Measurements from ENCODE around the gene TEX30. TPM values are rescaled to one million over a fixed set of nuclear protein-coding genes. Genes with fewer than 3 reads are reported as not detected.

TEX30 gene
- total RNA-seq, 1 experiment from 2014 or later: 8.9 TPM

DNA sequence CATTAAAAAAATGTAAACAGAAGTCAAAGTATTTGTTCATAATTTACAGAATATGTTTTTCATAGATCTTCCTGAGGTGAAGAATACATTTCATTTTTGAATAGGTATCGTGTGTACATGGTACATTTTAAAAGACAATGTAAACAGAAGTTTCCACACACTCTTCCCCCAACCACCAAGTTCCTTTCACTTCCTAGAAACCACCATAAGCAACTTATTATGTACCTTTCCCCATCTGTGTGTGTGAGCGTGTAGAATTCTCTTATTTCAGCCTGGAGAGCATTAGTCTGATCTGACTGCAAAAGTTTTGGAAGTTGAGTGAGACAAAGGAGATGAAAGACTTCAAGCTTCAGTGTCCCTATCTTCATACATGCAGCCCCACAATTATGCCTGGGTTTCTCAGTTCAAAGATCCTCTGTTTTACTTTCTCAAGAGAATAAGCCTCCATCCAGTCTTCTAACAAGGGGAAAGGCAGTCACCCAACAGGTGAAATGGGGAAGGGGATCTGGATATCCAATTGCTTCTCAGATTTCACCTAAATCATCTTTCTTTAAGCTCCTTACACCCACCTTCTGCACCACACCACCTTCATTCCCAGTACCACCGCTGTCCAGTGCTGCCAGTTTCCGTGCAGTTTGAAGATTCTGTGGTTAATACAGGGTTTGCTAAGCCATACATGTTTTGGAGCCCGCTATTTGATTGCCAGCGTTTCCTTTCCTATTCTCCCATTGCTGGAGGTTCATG lies 2.1 kb downstream of the TEX30 start (continued):
- TF ChIP-seq, protein P1, sequence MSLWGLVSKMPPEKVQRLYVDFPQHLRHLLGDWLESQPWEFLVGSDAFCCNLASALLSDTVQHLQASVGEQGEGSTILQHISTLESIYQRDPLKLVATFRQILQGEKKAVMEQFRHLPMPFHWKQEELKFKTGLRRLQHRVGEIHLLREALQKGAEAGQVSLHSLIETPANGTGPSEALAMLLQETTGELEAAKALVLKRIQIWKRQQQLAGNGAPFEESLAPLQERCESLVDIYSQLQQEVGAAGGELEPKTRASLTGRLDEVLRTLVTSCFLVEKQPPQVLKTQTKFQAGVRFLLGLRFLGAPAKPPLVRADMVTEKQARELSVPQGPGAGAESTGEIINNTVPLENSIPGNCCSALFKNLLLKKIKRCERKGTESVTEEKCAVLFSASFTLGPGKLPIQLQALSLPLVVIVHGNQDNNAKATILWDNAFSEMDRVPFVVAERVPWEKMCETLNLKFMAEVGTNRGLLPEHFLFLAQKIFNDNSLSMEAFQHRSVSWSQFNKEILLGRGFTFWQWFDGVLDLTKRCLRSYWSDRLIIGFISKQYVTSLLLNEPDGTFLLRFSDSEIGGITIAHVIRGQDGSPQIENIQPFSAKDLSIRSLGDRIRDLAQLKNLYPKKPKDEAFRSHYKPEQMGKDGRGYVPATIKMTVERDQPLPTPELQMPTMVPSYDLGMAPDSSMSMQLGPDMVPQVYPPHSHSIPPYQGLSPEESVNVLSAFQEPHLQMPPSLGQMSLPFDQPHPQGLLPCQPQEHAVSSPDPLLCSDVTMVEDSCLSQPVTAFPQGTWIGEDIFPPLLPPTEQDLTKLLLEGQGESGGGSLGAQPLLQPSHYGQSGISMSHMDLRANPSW (CRISPR knock-in tag; conservative IDR thresholded peaks at IDR 0.05; ENCODE audit: low read depth): no peak

DNA sequence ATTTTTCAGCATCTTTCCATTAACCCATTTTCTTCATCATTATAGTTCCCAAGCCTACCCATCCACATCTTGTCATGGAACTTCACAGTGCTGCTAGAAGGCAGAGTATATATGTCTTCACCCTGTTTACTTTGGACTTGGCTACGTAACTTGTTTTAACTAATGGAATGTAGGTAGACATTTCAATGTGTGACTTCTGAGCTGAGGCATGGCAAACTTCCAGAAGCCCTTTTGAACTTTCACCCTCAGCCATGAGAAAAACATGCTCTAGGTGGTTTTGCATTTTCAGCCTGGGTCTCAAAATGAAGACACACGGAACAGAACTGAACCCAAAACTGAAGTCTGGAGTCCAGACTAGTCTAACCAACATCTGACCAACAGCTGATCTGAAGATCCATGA lies 3.2 kb downstream of the TEX30 start:
- ChIA-PET POLR2A (no interaction called here), CTCF (no interaction called here)
- peaks cover 25% of the 10 kb centered on the region for H3K27me3 Mint-ChIP-seq (ENCODE audit: low read depth)
- H3K36me3 Mint-ChIP-seq: no peaks in the 10 kb centered on the region
- peaks cover 7% of the 10 kb centered on the region for H3K4me1 Mint-ChIP-seq
- DNase-seq (ENCODE audit: low spot score): no peak
- no peak for TF ChIP-seq NFATC4 (CRISPR knock-in tag; IDR thresholded peaks at IDR 0.05)
- TF ChIP-seq, protein P2, sequence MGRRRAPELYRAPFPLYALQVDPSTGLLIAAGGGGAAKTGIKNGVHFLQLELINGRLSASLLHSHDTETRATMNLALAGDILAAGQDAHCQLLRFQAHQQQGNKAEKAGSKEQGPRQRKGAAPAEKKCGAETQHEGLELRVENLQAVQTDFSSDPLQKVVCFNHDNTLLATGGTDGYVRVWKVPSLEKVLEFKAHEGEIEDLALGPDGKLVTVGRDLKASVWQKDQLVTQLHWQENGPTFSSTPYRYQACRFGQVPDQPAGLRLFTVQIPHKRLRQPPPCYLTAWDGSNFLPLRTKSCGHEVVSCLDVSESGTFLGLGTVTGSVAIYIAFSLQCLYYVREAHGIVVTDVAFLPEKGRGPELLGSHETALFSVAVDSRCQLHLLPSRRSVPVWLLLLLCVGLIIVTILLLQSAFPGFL (CRISPR knock-in tag; IDR thresholded peaks at IDR 0.05; ENCODE audit: borderline replicate concordance): no peak
- no peak for TF ChIP-seq JUN (CRISPR knock-in tag; IDR thresholded peaks at IDR 0.05)
- no peak for TF ChIP-seq CBFB (CRISPR knock-in tag; IDR thresholded peaks at IDR 0.05; ENCODE audit: low read depth)
- no peak for TF ChIP-seq GTF2I (CRISPR knock-in tag; conservative IDR thresholded peaks at IDR 0.05)
- no peak for TF ChIP-seq SMAD4 (CRISPR knock-in tag; IDR thresholded peaks at IDR 0.05)
- TF ChIP-seq, protein P3, sequence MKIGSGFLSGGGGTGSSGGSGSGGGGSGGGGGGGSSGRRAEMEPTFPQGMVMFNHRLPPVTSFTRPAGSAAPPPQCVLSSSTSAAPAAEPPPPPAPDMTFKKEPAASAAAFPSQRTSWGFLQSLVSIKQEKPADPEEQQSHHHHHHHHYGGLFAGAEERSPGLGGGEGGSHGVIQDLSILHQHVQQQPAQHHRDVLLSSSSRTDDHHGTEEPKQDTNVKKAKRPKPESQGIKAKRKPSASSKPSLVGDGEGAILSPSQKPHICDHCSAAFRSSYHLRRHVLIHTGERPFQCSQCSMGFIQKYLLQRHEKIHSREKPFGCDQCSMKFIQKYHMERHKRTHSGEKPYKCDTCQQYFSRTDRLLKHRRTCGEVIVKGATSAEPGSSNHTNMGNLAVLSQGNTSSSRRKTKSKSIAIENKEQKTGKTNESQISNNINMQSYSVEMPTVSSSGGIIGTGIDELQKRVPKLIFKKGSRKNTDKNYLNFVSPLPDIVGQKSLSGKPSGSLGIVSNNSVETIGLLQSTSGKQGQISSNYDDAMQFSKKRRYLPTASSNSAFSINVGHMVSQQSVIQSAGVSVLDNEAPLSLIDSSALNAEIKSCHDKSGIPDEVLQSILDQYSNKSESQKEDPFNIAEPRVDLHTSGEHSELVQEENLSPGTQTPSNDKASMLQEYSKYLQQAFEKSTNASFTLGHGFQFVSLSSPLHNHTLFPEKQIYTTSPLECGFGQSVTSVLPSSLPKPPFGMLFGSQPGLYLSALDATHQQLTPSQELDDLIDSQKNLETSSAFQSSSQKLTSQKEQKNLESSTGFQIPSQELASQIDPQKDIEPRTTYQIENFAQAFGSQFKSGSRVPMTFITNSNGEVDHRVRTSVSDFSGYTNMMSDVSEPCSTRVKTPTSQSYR (CRISPR knock-in tag; IDR thresholded peaks at IDR 0.05): no peak
- no peak for TF ChIP-seq ETV6 (CRISPR knock-in tag; IDR thresholded peaks at IDR 0.05)
- no peak for TF ChIP-seq OVOL2 (CRISPR knock-in tag; IDR thresholded peaks at IDR 0.05; ENCODE audit: borderline replicate concordance)
- no peak overlapping the region for H3K27ac Mint-ChIP-seq
- ATAC-seq: no peak
- no peak overlapping the region for H3K4me3 Mint-ChIP-seq
- no peaks in the 10 kb centered on the region for H3K9me3 Mint-ChIP-seq

DNA sequence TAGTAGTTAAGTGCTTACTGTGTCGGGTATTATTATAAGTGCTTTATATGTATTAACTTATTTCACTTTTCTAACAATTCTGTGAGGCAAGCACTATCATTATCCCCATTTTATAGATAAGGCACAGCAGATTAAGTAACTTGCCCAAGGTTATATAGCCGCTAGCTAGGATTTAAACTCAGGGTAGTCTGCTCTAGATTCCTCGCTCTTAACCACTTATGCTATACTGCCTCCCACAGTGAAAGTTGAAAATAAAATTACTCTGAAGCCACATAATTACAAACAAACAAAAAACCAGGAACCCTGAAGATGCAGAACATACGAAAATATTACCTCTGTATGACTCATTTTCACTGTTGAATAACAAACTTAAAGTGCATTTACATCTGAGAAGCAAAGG lies 3.9 kb downstream of the TEX30 start:
- H3K4me3 Mint-ChIP-seq: no peak overlapping the region
- DNase-seq (ENCODE audit: low spot score) (no peak), ATAC-seq (no peak)
- POLR2A ChIA-PET: no interaction called here
- no peaks in the 10 kb centered on the region for H3K36me3 Mint-ChIP-seq
- H3K27ac Mint-ChIP-seq: no peak overlapping the region
- H3K9me3 Mint-ChIP-seq: no peaks in the 10 kb centered on the region
- peaks cover 22% of the 10 kb centered on the region for H3K27me3 Mint-ChIP-seq (ENCODE audit: low read depth)
- CTCF ChIA-PET: interaction anchor here (0.9 kb wide), 1 partner anchor 101 kb away, joined by 3 read pairs; no protein-coding TSS in a partner anchor
- H3K4me1 Mint-ChIP-seq: peaks cover 7% of the 10 kb centered on the region
- no peak for TF ChIP-seq SP1 (CRISPR knock-in tag; conservative IDR thresholded peaks at IDR 0.05)
- TF ChIP-seq GTF2I (CRISPR knock-in tag; conservative IDR thresholded peaks at IDR 0.05): no peak
- TF ChIP-seq JUN (CRISPR knock-in tag; IDR thresholded peaks at IDR 0.05): no peak
- TF ChIP-seq MXD4 (CRISPR knock-in tag; IDR thresholded peaks at IDR 0.05; ENCODE audit: borderline replicate concordance): no peak
- TF ChIP-seq, protein P4, sequence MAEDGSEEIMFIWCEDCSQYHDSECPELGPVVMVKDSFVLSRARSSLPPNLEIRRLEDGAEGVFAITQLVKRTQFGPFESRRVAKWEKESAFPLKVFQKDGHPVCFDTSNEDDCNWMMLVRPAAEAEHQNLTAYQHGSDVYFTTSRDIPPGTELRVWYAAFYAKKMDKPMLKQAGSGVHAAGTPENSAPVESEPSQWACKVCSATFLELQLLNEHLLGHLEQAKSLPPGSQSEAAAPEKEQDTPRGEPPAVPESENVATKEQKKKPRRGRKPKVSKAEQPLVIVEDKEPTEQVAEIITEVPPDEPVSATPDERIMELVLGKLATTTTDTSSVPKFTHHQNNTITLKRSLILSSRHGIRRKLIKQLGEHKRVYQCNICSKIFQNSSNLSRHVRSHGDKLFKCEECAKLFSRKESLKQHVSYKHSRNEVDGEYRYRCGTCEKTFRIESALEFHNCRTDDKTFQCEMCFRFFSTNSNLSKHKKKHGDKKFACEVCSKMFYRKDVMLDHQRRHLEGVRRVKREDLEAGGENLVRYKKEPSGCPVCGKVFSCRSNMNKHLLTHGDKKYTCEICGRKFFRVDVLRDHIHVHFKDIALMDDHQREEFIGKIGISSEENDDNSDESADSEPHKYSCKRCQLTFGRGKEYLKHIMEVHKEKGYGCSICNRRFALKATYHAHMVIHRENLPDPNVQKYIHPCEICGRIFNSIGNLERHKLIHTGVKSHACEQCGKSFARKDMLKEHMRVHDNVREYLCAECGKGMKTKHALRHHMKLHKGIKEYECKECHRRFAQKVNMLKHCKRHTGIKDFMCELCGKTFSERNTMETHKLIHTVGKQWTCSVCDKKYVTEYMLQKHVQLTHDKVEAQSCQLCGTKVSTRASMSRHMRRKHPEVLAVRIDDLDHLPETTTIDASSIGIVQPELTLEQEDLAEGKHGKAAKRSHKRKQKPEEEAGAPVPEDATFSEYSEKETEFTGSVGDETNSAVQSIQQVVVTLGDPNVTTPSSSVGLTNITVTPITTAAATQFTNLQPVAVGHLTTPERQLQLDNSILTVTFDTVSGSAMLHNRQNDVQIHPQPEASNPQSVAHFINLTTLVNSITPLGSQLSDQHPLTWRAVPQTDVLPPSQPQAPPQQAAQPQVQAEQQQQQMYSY (CRISPR knock-in tag; IDR thresholded peaks at IDR 0.05): no peak
- TF ChIP-seq, protein P5, sequence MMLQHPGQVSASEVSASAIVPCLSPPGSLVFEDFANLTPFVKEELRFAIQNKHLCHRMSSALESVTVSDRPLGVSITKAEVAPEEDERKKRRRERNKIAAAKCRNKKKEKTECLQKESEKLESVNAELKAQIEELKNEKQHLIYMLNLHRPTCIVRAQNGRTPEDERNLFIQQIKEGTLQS (CRISPR knock-in tag; conservative IDR thresholded peaks at IDR 0.05): no peak
- TF ChIP-seq, protein P6, sequence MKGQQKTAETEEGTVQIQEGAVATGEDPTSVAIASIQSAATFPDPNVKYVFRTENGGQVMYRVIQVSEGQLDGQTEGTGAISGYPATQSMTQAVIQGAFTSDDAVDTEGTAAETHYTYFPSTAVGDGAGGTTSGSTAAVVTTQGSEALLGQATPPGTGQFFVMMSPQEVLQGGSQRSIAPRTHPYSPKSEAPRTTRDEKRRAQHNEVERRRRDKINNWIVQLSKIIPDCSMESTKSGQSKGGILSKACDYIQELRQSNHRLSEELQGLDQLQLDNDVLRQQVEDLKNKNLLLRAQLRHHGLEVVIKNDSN (CRISPR knock-in tag; IDR thresholded peaks at IDR 0.05): no peak
- TF ChIP-seq, protein P7, sequence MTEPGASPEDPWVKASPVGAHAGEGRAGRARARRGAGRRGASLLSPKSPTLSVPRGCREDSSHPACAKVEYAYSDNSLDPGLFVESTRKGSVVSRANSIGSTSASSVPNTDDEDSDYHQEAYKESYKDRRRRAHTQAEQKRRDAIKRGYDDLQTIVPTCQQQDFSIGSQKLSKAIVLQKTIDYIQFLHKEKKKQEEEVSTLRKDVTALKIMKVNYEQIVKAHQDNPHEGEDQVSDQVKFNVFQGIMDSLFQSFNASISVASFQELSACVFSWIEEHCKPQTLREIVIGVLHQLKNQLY (CRISPR knock-in tag; IDR thresholded peaks at IDR 0.05): no peak
- TF ChIP-seq, protein P8, sequence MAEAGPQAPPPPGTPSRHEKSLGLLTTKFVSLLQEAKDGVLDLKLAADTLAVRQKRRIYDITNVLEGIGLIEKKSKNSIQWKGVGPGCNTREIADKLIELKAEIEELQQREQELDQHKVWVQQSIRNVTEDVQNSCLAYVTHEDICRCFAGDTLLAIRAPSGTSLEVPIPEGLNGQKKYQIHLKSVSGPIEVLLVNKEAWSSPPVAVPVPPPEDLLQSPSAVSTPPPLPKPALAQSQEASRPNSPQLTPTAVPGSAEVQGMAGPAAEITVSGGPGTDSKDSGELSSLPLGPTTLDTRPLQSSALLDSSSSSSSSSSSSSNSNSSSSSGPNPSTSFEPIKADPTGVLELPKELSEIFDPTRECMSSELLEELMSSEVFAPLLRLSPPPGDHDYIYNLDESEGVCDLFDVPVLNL (CRISPR knock-in tag; IDR thresholded peaks at IDR 0.05; ENCODE audit: borderline replicate concordance, low read depth): no peak
- no peak for TF ChIP-seq NR3C1 (CRISPR knock-in tag; conservative IDR thresholded peaks at IDR 0.05; ENCODE audit: low read depth)

Data from WTC11 (cell line).